HG03045 (cell line): ENCODE data around the gene WASF2.
"Not testable (repeated sequence)": the region's sequence is repeated elsewhere in the genome, so short reads cannot be mapped to it uniquely, and the experiment has no call there.

Experiments used
- ATAC-seq: cut with Tn5 transposase; IDR thresholded peaks from one replicate; pipeline ENCODE4 v1.9.1; 2021; ENCODE audit warnings: mild to moderate bottlenecking, moderate library complexity; ENCODE audit not compliant: unreplicated experiment

The WASF2 gene

GRCh38 chr1:27503033-27503432 lies 13.1 kb upstream of the WASF2 start:
- ATAC-seq: no peak

- not testable (repeated sequence) for ATAC-seq
These were observed 11.2 kb upstream of the WASF2 start for GRCh38 chr1:27501159-27501558.

DNA sequence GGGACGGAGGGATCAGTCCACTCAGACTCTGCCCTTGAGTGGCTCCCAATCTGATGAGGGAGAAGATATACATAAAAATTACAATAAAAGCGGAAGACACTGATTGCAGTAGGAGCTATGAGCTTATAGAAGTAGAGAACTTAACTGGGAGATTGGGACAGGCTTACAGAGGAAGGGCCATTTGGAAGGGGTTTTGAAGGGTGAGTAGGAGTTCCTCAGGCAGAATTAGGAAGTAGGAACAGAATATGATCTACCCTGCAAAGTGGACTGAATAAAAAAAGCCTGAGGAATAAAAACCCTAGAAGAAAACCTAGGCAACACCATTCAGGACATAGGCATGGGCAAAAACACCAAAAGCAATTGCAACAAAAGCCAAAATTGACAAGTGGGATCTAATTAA lies 9.2 kb upstream of the WASF2 start:
- ATAC-seq: no peak

- ATAC-seq: no peak
These were observed 6.7 kb upstream of the WASF2 start for GRCh38 chr1:27496604-27497155.

DNA sequence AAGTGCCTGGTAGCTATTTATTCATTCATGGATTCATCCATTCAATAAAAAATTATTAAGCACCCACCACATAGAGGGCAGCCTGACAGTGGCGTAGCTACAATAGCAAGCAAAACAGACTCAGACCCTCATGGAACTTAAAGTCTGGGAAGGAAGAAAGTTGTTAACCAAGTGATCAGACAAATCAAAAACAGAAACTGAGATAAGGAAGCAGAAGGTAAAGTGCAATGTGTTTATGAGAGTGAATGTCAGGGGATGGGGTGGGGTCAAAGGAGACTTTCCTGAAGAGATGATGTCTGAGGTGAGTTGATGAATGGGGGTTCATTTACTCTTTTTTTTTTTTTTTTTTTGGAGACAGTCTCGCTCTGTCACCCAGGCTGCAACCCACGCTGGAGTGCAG lies 2.8 kb upstream of the WASF2 start:
- ATAC-seq: no peak

- no peak for ATAC-seq
These were observed 2.1 kb upstream of the WASF2 start for GRCh38 chr1:27491748-27492700.

GRCh38 chr1:27489501-27489972 lies 430 bp downstream of the WASF2 start:
- ATAC-seq: peak; percentile 25

- no peak for ATAC-seq
These were observed 1.7 kb downstream of the WASF2 start for GRCh38 chr1:27487966-27488884.

DNA sequence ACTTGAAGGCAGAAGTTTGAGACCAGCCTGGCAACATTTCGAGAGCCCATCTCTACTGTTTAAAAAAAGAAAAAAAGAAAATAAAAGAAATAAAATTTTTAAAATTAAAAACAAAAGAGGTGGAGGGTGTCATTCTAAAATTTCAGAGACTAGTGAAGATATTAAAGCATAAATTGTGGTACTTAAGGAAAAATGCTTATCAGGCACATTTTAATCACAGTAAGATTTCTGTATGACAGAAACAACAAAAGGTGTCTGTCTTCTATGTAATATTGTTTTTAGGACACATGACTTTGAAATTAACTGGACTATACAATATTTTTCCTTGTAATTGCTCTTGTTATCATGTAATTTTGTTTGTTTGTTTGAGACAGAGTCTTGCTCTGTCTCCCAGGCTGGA lies 4.6 kb downstream of the WASF2 start:
- no peak for ATAC-seq

DNA sequence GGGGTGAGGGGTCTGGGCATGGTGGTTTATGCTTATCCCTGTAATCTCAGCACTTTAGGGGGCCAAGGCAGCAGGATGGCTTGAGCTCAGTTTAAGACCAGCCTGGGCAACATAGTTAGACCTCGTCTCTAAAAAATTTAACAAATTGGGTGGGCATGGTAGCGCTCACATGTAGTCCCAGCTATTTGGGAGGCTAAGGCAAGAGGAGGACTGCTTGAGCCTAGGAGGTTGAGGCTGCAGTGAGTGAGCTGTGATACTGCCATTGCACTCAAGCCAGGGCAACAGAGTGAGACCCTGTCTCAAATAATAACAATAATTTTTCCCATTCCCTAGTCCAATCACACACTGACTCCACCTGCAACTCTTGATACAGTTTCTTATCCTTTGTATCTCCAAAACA lies 6.3 kb downstream of the WASF2 start:
- no peak for ATAC-seq

DNA sequence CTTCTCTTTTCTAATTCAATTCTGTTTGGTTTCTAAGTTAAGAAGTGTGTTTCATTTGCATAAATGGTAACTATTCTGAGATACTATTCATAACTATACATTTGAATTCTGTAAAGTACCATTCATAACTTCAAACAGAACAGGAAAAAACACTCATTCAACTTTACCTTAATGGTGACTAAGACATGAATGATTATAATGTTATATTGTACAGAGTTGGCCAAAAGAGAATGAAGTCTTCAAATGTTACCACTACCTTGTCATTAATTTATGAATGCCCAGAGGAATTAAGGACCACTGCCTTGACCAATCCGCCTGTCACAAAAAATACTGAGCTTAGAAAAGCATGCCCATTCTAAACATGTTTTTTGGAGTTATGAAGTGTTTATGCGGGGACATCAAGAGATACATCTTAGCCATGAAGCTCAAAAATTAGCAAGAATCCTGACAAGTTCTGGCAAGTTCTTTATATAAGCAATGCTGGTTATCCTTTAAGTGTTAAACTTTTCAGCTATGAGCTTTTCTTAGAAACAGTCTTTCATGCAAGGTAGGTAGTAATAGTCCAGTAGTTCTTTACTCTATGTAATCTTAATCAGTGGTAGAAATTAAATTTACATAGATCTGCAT lies 7.9 kb downstream of the WASF2 start:
- no peak for ATAC-seq

DNA sequence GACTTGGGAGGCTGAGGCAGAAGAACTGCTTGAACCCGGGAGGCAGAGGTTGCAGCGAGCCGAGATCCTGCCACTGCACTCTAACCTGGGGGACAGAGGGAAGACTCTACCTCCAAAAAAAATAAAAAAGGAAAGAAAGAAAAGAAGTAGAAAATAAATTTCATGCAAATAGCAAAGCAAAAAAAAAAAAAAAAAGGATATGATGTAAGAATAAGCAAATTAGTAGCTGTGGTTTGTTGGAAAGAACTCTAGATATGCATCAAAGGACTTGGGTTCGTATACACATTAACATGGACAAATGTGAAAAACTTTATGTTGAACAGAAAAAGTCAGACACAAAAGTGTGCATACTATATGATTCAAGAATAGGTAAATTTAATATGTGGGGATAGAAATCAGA lies 11.9 kb downstream of the WASF2 start:
- ATAC-seq: no peak

GRCh38 chr1:27476237-27476636 lies 13.7 kb downstream of the WASF2 start:
- no peak for ATAC-seq

DNA sequence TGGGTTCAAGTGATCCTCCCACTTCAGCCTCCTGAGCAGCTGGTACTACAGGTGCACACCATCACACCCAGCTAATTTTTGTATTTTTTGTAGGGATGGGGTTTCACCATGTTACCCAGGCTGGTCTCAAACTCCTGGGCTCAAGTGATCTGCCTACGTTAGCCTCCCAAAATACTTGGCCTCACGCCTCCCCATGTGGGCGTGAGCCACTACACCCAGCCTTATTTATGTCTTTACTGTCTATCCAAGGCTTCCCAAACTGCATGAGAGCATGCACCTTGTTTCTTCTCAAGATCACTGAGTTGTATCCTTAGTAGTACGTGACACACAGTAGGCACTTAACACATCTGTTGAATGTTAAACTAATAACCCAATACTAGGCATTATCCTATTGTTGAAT lies 14.2 kb downstream of the WASF2 start:
- no peak for ATAC-seq

DNA sequence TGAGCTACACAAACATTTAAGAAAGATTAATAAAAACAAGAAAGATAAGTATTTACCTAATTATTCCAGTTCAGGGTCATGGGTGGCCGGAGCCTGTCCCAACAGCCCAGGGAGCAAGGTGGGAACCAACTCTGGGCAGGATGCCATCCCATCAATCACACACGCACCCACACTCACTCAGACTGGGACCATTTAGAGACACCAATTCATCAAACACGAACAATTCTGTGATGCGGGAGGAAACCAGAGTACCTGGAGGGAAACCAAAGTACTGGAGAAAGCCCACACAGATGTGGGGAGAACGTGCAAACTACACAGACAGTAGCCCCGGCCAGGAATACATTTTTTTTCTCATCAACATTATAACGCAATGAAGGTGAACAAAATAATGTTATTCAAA lies 16.2 kb downstream of the WASF2 start:
- ATAC-seq: no peak

GRCh38 chr1:27472098-27472497 lies 17.9 kb downstream of the WASF2 start:
- ATAC-seq: not testable (repeated sequence)

DNA sequence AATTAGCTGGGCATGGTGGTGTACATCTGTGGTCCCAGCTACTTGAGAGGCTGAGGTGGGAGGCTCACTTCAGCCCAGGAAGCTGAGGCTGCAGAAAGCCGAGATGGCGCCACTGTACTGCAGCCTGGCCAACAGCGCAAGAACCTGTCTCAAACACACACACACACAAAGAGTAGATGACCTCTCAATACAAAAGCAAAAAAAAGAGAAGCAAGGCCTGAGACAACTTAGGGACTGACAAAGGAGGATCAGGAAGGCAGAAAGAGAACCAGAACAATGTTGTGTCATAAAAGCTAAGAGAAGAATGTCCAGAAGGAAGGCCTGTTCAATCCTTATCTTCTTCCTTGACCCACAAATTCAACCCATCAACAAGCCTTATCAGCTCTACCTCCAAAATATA lies 18.5 kb downstream of the WASF2 start:
- no peak for ATAC-seq

- ATAC-seq: no peak
These were observed 20.6 kb downstream of the WASF2 start for GRCh38 chr1:27469334-27469733.

DNA sequence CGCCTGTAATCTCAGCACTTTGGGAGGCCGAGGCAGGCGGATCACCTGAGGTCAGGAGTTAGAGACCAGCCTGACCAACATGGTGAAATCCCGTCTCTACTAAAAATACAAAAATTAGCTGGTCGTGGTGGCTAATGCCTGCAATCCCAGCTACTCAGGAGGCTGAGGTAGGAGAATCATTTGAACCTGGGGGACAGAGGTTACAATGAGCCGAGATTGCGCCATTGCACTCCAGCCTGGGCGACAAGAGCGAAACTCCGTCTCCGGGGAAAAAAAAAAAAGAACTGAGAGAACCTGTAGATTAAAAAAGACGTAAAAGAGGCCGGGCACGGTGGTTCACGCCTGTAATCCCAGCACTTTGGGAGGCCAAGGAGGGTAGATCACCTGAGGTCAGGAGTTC lies 21.6 kb downstream of the WASF2 start:
- not testable (repeated sequence) for ATAC-seq

GRCh38 chr1:27464926-27465647 lies 24.9 kb downstream of the WASF2 start:
- ATAC-seq: no peak
